COLO668 (cell line): ENCODE results near the gene MYADM.
"Not testable (repeated sequence)": the region's sequence is repeated elsewhere in the genome, so short reads cannot be mapped to it uniquely, and the experiment has no call there.

Experiments
- DNase-seq: peaks from one replicate; lab custom pipeline; 2025; ENCODE audit not compliant: unreplicated experiment; lab: John Stamatoyannopoulos, UW

MYADM gene

DNA sequence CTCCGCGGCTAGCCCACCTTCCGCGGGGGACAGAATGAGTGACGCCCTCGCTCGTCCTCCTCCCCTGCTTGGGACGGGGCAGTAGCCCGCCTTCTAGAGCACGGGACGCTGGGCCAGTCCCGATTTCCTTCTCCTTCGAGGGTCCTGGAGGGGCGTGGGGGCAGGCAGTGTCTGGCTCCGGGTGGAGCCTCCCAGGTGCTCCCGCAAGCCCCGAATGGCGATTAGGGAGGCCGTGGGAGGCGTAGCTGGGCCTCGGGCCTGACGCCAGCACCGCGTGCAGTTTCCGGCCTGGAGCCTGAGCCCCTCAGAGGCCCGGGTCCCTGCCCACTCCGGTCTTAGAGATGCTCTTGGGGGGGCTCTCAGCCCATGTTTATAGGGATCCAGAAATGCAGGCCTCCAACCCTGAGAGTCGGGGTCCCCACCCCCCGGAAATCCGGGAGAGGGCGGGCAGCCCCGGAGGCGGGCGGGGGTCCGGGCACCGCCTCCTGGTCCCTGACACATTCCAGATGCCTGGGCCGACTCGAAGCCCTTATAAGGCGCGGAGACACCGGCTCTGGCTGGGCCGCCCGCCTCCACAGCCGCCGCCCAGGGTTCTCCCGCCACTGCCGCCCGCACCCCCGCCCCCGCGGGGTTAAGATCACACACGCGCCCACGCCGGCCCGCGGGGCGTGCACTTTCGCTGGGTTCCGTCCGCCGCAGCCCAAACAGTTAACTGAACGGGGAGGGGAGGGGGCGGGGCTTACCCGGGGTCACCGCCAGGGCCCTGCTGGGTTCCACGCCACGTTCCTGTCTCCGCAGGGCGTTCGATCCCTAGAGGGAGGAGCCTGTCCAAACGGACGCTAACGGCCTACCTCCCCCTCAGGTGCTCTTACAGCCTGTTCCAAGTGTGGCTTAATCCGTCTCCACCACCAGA is 1.5 kb downstream of the MYADM start:
- peak; percentile 17 for DNase-seq

DNA sequence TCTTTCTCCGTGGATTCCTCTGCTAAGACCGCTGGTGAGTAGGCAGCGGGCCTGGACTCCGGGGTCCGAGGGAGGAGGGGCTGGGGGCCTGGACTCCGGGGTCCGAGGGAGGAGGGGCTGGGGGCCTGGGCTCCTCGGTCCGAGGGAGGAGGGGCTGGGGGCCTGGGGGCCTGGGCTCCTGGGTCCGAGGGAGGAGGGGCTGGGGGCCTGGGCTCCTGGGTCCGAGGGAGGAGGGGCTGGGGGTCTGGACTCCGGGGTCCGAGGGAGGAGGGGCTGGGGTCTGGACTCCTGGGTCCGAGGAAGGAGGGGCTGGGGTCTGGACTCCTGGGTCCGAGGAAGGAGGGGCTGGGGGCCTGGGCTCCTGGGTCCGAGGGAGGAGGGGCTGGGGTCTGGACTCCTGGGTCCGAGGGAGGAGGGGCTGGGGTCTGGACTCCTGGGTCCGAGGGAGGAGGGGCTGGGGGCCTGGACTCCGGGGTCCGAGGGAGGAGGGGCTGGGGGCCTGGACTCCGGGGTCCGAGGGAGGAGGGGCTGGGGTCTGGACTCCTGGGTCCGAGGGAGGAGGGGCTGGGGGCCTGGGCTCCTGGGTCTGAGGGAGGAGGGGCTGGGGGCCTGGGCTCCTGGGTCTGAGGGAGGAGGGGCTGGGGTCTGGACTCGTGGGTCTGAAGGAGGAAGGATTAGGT is 2.3 kb downstream of the MYADM start:
- DNase-seq = not testable (repeated sequence)

GRCh38 chr19:53870485-53870844 is 2.8 kb downstream of the MYADM start:
- no peak for DNase-seq

DNA sequence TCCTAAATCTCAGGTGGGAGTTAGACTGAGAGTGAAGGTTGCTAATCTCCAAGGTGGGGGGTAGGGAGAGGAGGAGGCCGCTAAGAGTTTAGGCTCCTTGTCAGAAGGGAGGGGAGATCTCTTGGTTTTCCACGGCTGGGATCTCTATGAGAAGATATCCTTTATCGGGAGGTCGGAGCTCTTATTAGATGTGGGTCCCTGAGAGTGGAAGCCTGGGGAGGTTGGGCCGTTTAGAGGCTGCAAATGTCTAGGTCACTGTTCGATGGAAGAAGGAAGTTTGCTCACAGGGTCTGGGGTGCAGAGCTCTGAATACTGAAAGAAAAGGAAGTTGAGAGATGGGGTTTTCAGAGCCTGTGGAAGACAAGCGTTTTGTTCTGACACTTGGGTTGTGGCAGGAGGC is 3.8 kb downstream of the MYADM start:
- DNase-seq = no peak

GRCh38 chr19:53872762-53873161 is 5.1 kb downstream of the MYADM start:
- no peak for DNase-seq

DNA sequence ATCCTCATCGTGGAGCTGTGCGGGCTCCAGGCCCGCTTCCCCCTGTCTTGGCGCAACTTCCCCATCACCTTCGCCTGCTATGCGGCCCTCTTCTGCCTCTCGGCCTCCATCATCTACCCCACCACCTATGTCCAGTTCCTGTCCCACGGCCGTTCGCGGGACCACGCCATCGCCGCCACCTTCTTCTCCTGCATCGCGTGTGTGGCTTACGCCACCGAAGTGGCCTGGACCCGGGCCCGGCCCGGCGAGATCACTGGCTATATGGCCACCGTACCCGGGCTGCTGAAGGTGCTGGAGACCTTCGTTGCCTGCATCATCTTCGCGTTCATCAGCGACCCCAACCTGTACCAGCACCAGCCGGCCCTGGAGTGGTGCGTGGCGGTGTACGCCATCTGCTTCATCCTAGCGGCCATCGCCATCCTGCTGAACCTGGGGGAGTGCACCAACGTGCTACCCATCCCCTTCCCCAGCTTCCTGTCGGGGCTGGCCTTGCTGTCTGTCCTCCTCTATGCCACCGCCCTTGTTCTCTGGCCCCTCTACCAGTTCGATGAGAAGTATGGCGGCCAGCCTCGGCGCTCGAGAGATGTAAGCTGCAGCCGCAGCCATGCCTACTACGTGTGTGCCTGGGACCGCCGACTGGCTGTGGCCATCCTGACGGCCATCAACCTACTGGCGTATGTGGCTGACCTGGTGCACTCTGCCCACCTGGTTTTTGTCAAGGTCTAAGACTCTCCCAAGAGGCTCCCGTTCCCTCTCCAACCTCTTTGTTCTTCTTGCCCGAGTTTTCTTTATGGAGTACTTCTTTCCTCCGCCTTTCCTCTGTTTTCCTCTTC is 6.3 kb downstream of the MYADM start:
- DNase-seq = no peak

DNA sequence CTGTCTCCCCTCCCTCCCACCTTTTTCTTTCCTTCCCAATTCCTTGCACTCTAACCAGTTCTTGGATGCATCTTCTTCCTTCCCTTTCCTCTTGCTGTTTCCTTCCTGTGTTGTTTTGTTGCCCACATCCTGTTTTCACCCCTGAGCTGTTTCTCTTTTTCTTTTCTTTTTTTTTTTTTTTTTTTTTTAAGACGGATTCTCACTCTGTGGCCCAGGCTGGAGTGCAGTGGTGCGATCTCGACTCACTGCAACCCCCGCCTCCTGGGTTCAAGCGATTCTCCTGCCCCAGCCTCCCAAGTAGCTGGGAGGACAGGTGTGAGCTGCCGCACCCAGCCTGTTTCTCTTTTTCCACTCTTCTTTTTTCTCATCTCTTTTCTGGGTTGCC is 6.9 kb downstream of the MYADM start:
- no peak for DNase-seq

DNA sequence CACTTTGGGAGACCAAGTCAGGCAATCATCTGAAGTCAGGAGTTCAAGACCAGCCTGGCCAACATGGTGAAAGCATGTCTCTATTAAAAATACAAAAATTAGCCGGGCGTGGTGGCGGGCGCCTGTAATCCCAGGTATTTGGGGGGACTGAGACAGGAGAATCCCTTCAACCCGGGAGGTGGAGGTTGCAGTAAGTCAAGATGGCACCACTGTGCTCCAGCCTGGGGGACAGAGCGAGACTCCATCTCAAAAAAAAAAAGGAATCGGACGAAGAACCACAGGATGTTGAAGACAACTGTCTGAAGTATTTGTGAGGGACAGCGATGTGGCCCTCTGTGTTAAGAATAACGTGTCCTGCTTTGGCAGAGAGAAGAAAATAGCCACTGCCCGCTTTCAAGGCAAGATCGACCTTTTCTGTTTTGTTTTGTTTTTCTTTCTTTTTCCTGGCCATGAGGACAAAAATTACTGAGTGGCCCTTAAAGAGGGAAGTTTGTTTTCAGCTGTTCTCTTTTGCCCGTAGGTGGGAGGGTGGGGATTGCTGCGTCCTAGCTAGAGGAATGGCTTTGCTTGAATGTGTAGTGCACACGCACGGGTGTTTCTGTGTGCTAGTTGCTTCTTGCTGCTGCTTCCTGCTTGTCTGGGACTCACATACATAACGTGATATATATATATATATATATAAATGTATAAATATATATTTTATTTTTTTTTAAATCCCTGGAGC is 8.1 kb downstream of the MYADM start:
- DNase-seq = no peak

GRCh38 chr19:53876651-53877224 is 9.1 kb downstream of the MYADM start:
- no peak for DNase-seq

DNA sequence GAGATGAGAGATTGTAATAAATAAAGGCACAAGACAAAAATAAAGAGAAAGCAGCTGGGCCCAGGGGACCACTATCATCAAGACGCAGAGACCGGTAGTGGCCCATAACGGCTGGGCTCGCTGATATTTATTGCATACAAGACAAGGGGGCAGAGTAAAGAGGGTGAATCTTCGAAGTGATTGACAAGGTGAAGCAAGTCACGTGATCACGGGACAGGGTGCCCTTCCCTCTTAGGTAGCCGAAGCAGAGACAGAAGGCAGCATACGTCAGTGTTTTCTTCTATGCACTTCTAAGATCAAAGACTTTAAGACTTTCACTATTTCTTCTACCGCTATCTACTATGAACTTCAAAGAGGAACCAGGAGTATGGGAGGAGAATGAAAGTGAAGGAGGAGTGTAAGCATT is 9.7 kb downstream of the MYADM start:
- no peak for DNase-seq

DNA sequence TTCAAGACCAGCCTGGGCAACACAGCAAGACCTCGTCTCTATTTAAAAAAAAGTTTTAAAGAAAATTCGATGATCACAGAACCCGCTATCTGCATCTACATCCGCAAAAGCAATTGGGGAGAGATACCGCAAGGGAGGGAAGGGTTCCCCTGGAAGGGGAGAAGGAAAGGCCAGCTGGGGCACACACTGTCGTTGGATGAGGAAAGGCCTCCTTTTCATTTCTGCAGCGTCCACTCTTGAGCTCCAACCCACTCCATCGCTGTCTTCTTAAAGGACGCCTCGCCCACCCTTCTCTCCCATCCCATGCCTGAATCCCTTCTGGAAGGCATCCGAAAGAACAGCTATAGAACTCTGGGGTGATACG is 11.1 kb downstream of the MYADM start:
- no peak for DNase-seq

DNA sequence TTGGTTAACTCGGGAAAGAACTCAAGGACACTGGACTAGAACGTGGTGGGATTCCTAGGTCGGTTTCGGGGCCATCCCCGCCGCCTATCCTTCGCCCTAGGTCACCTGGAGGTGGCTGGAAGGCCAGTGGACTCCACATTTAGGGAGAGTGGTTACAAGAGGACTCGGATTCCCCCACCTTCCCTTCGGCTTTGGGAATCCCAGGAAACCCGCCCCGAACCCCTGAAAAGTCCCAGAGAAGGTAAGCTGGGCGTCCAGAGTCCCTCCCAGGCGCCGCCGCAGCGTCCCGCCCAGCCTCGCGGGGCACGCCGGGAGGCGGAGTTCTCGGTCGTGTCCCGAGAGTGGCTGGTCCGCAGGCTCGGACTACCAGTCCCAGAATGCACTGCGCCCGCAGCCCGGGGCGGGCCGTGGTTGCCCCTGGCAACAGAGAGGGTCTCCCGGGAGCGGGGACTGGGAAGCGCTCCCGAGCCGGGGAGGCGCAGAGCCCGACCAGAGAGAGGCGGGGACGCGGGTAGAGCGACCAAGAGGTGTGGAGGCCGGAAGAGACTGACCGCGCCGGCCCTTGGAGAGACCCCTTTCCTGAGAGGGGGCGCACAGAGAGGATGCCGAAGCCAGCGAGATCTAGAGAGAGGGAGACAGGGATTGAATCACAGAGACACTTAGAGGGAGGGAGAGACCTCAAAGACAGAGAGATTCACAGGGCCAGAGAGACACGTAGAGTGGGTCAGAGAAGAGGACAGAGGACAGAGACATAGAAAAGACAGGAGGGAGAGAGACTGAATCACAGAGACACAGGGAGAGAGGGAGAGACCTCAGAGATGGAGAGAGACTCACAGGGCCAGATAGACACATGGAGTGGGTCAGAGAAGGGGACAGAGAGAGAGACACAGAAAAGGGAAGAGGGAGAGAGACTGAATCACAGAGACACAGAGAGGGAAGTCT is 11.7 kb downstream of the MYADM start:
- peak; percentile 59 for DNase-seq

- DNase-seq = no peak
Measured at GRCh38 chr19:53880711-53881481, 13.2 kb downstream of the MYADM start.

- DNase-seq = peak; percentile 32
Measured at GRCh38 chr19:53881482-53882390, 14.1 kb downstream of the MYADM start, which contains the start of gene PRKCG. PRKCG (plus strand) TSS chr19:53882197; CDS start chr19:53882495, 298 bp downstream.

- DNase-seq = no peak
Measured at GRCh38 chr19:53882391-53883050, 14.8 kb downstream of the MYADM start.

DNA sequence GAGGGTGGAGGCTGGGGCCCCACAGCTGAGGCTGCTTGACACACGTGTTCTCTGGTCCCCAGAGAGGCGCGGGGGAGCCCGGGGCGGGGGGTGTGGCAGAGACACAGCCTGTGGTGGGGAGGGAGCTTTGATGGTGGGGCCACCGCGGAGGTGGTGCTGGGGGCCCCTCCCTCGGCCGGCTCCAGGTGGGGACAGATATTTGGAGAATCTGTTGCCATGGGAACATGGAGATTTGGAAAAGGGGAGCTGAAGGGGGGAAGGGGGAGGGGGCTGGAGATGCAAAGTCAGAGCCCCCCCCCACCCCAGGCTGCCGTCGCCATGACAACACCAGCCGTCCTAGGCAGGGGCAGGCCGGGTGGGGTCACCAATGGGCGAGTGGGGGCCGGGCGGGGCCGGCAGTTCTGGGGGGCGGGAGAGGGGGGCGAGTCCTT is 15.6 kb downstream of the MYADM start:
- no peak for DNase-seq

DNA sequence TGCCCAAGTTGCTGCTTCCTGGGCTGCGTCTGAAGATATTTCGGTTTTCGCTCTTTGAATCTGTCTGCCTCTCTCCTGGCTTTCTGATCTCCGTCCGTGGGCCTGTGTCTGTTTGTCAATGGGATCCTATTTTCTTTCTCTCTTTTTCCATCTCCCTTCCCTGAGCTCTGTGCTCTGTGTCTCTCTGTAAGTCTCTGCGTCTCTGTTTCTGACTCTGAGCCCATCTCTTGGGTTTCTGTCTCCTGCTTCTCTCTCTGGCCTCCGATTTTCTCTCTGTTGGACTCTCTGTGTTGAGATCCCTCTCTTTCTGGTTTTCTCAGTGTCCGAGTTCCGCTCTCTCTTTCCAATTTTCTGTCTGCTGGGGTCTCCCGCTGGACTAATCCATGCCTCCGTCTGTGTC is 16.1 kb downstream of the MYADM start:
- DNase-seq = no peak
